Choroid plexus epithelial cell (primary cell): Measurements from ENCODE around the gene RND2.
"Not testable (repeated sequence)": the region's sequence is repeated elsewhere in the genome, so short reads cannot be mapped to it uniquely, and the experiment has no call there.

ENCODE experiments used
- DNase-seq: peaks from one replicate; pipeline ENCODE4 v3.0.0-alpha.2; 2010; ENCODE audit warnings: low read depth
- H3K4me3 ChIP-seq: 2 replicates; pipeline ENCODE4 v1.5.1; 2011; ENCODE audit warnings: low read depth, mild to moderate bottlenecking, control low read depth, low read length, moderate library complexity
- TF ChIP-seq, protein P1 (sequence below): conservative IDR thresholded peaks from 2 replicates; pipeline ENCODE4 v1.5.1; 2011; ENCODE audit warnings: low read depth, mild to moderate bottlenecking, control low read depth, inconsistent platforms, low read length, moderate library complexity

The RND2 gene, protein sequence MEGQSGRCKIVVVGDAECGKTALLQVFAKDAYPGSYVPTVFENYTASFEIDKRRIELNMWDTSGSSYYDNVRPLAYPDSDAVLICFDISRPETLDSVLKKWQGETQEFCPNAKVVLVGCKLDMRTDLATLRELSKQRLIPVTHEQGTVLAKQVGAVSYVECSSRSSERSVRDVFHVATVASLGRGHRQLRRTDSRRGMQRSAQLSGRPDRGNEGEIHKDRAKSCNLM

DNA sequence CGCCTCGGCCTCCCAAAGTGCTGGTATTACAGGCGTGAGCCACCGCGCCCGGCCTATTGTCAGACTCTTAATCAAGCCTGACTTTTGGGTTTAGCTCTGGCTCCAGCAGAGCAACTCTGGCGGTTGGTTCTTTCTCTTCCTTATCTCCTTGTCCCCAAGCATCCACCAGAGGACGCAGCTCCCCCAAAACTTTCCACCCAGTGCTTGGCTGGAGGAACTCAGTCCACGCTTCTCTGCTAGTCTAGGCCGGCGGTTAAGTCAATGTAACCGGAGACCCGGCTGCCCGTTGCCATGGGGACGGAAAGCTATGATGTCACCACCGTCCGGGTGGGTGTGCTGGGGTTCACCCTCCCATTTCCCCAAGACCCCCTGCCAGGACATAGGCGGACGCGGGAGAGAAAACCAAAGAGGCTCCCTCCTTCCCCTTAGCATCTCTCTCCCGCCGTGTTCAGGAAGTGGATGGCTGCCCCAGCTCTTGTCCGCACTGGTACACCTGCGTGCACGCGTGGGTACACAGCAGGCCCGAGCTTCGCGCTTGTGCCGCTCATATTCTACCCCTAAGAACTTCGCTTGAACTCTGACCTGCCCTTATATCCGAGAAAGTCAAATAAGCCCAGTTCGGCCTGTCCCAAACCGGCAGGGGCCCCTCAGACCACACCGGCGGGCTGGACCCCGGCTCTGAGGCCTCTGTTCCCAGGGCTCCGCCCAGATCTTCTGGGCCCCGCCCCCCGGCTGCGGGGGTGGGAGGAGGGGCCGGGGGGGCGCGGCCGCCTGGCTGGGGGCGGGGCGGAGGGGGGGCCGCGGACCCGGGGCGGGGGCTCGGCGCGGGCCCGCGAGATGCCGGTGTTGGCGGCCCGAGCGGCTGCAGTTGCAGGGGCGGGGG, at the start of gene RND2:
RND2 (plus strand) TSS at position 825 of the 883 bp plus-strand sequence. CDS start 117 bp downstream, outside the sequence.
- TF ChIP-seq, protein P1, sequence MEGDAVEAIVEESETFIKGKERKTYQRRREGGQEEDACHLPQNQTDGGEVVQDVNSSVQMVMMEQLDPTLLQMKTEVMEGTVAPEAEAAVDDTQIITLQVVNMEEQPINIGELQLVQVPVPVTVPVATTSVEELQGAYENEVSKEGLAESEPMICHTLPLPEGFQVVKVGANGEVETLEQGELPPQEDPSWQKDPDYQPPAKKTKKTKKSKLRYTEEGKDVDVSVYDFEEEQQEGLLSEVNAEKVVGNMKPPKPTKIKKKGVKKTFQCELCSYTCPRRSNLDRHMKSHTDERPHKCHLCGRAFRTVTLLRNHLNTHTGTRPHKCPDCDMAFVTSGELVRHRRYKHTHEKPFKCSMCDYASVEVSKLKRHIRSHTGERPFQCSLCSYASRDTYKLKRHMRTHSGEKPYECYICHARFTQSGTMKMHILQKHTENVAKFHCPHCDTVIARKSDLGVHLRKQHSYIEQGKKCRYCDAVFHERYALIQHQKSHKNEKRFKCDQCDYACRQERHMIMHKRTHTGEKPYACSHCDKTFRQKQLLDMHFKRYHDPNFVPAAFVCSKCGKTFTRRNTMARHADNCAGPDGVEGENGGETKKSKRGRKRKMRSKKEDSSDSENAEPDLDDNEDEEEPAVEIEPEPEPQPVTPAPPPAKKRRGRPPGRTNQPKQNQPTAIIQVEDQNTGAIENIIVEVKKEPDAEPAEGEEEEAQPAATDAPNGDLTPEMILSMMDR, result peak; percentile 90
- peak; percentile 98 for DNase-seq
- peak within 1 kb of the TSS; percentile 64 for H3K4me3 ChIP-seq

DNA sequence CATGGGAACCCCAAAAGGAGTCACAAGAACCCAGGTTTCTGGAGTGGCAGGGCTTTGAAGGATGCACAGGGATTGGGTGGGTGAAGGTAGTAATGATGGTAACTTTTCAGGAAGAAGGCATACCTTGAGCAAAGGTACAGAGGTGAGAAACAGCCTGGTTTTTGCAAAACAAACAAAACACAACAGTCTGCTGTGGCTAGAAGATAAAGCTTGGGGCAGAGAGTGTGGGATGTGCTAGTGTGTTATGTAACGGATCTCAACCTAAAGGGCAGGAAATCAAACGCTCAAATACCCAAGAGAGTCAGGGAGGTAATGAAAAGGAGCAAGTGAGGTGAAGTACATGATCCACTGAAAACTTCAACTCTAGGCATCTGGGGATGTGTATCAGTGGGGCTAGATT, 49.8 kb upstream of the RND2 start:
- H3K4me3 ChIP-seq, result no peak overlapping the region
- DNase-seq, result no peak
- TF ChIP-seq, protein P1, result no peak

DNA sequence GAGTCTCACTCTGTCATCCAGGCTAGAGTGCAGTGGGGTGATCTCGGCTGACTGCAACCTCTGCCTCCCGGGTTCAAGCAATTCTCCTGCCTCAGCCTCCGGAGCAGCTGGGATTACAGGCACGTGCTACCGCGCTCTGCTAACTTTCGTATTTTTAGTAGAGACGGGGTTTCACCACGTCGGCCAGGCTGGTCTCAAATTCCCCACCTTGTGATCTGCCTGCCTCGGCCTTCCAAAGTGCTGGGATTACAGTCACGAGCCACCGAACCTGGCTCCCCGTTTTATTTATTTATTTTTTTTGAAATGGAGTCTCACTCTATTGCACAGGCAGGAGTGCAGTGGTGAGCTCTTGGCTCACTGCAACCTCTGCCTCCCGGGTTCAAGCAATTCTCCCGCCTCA, 49.3 kb upstream of the RND2 start:
- not testable (repeated sequence) for H3K4me3 ChIP-seq, DNase-seq

DNA sequence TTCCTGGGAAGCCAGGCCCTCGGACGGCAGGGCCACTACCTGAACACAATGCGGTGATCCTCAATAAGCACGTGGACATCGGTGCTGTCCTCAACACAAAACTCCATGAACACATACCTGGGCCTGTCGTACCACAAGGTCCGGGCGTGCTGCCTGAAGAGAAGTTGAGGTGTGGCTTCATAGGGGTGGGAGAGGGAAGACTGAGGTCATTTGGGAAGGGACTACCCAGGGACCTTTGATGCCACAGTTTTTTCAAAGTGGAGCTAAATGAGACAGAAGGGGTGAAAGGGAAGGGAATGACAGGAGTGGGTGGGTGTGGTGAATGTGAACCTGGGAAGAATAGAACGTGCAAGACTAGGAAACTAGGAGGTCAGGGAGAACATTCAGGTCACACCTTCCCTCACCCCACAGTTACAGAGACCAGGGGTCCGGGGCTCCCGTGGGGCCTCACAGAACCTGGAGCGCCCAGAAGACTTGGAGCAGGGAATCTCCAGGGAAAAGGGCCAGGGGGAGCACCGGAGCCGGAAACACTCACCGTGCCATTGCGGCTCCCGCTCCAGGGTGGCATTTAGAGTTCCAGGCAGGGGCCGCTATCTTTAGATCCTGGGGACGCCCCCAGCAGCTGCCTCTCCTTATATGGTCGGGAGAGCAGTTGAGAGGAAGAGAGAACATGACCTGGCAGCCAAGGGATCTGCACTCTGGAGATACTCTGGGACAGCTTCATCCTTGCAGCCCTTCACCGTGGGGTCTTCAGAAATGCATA, 45.3 kb upstream of the RND2 start, which contains the start of gene PTGES3L:
PTGES3L (minus strand) TSS at position 570 of the 763 bp plus-strand sequence; CDS start at position 543, 27 bp downstream.
- TF ChIP-seq, protein P1, result no peak
- DNase-seq, result peak; percentile 44
- H3K4me3 ChIP-seq, result peak within 1 kb of the TSS; percentile 90

DNA sequence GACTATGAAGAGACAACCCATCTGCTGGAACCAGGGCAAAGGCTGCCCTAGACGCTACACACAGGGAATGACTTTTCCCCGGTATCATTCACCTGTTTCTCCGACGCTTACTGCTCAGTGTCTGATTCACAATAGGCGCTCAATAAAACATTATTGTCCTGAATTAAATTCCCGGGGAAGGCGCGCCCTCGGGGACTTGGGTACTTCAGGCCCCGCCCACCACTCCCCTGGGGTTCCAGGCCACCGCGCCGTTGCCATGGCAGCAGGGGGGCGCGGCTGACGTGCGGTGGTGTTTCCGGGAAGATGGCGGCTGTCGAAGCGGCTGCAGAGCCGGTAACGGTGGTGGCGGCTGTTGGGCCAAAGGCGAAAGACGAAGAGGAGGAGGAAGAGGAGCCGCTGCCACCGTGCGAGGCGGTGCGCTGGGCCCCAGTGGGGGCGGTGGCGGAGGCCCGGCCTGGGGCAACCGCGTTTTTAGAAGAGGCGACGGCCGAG, 44.7 kb upstream of the RND2 start, which contains the start of gene RUNDC1:
RUNDC1 (plus strand) TSS at position 292 of the 492 bp plus-strand sequence; CDS start at position 304, 12 bp downstream.
- TF ChIP-seq, protein P1, result no peak
- peak; percentile 81 for DNase-seq
- peak within 1 kb of the TSS; percentile 90 for H3K4me3 ChIP-seq

DNA sequence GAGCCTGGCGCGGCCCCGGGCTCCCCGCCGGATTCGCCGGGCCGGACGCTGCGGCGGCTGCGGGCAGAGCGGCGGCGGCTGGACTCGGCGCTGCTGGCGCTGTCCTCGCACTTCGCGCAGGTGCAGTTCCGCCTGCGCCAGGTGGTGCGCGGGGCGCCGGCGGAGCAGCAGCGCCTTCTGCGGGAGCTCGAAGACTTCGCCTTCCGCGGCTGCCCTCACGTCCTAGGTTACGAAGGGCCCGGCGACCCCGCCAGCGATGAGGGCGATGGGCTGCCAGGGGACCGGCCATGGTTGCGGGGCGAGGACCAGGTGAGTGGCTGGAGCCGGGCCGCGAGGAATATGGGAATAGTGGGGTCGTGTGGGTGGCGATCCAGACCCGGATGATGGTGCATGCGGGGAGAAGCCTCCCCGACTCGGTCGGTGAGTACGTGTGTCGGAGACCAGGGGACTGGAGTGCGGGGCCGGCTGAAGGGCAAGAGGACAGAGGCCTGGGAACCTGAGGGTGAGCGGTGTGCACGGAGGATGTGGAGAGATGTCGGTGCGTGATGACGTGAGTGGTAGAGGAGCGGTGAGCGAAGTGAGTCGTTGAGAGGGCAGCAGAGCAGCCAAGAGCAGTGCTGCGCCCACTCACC, 44.1 kb upstream of the RND2 start:
- TF ChIP-seq, protein P1, result no peak
- H3K4me3 ChIP-seq, result peak overlapping the region; percentile 90
- DNase-seq, result peak; percentile 59
